GM19023 (cell line): ENCODE measurements around the gene SLC6A9.

Source experiments
- ATAC-seq: cut with Tn5 transposase; IDR thresholded peaks from one replicate; pipeline ENCODE4 v1.9.1; 2021; ENCODE audit warnings: mild to moderate bottlenecking, moderate library complexity; ENCODE audit not compliant: unreplicated experiment

SLC6A9 gene

GRCh38 chr1:44008259-44008658, 23.0 kb downstream of the SLC6A9 start:
- ATAC-seq: no peak

GRCh38 chr1:44002606-44003157, 28.6 kb downstream of the SLC6A9 start:
- ATAC-seq: no peak

- ATAC-seq: no peak
These were observed 29.1 kb downstream of the SLC6A9 start for GRCh38 chr1:44002165-44002564.

- ATAC-seq: no peak
These were observed 31.1 kb downstream of the SLC6A9 start for GRCh38 chr1:44000122-44000665.

- ATAC-seq: no peak
These were observed 31.8 kb downstream of the SLC6A9 start for GRCh38 chr1:43999455-43999854.

- ATAC-seq: no peak
These were observed 33.3 kb downstream of the SLC6A9 start for GRCh38 chr1:43998000-43998378.

GRCh38 chr1:43997295-43997999, 33.8 kb downstream of the SLC6A9 start:
- ATAC-seq: no peak

GRCh38 chr1:43996733-43997115, 34.5 kb downstream of the SLC6A9 start:
- no peak for ATAC-seq

- ATAC-seq: no peak
These were observed 35.1 kb downstream of the SLC6A9 start for GRCh38 chr1:43995984-43996732.

GRCh38 chr1:43994794-43995790, 36.2 kb downstream of the SLC6A9 start:
- ATAC-seq: no peak

GRCh38 chr1:43994071-43994470, 37.2 kb downstream of the SLC6A9 start:
- ATAC-seq: no peak

- no peak for ATAC-seq
These were observed 37.9 kb downstream of the SLC6A9 start for GRCh38 chr1:43993206-43993914.

- no peak for ATAC-seq
These were observed 38.8 kb downstream of the SLC6A9 start for GRCh38 chr1:43992232-43992995.

- ATAC-seq: peak; percentile 81
These were observed 39.6 kb downstream of the SLC6A9 start, which contains the start of gene CCDC24 for GRCh38 chr1:43991476-43992231. Gene CCDC24 (plus strand): TSS chr1:43991599. CDS start chr1:43991879, 280 bp downstream.

GRCh38 chr1:43991200-43991475, 40.1 kb downstream of the SLC6A9 start:
- no peak for ATAC-seq

- ATAC-seq: no peak
These were observed 40.7 kb downstream of the SLC6A9 start for GRCh38 chr1:43990271-43991199.

GRCh38 chr1:43987159-43987902, 43.9 kb downstream of the SLC6A9 start:
- ATAC-seq: no peak
